ENCODE data around the gene SPRED1.

SPRED1 gene

GRCh38 chr15:38285456-38285855 lies 32.8 kb downstream of the SPRED1 start:
- H3K9me3 ChIP-seq (ENCODE audit: control insufficient read depth, insufficient read depth, low read depth, low read length): peaks cover 20% of the 10 kb centered on the region
- peaks cover 17% of the 10 kb centered on the region for H3K36me3 ChIP-seq (ENCODE audit: control insufficient read depth, insufficient read depth, low read length)
- H3K4me3 ChIP-seq (ENCODE audit: low read depth, low read length): no peak overlapping the region
- H3K4me1 ChIP-seq (ENCODE audit: control insufficient read depth, insufficient read depth, low read length): no peaks in the 10 kb centered on the region
- no peak overlapping the region for H3K27ac ChIP-seq (ENCODE audit: low read depth, low read length)
- no peaks in the 10 kb centered on the region for H3K27me3 ChIP-seq (ENCODE audit: control insufficient read depth, insufficient read depth, low read length)
- H3K9ac ChIP-seq (ENCODE audit: low read length): no peak overlapping the region

- Histone ChIP-seq H3K36me3 (ENCODE audit: control insufficient read depth, insufficient read depth, low read length) (peaks cover 20% of the 10 kb centered on the region), H3K9me3 (ENCODE audit: control insufficient read depth, insufficient read depth, low read depth, low read length) (peaks cover 24% of the 10 kb centered on the region), H3K27me3 (ENCODE audit: control insufficient read depth, insufficient read depth, low read length) (no peaks in the 10 kb centered on the region), H3K4me3 (ENCODE audit: low read depth, low read length) (no peak overlapping the region), H3K9ac (ENCODE audit: low read length) (no peak overlapping the region), H3K27ac (ENCODE audit: low read depth, low read length) (no peak overlapping the region), H3K4me1 (ENCODE audit: control insufficient read depth, insufficient read depth, low read length) (peaks cover 3% of the 10 kb centered on the region; the same call in 1 of the 2 replicates)
These were observed 41.5 kb downstream of the SPRED1 start for GRCh38 chr15:38294126-38294525.

GRCh38 chr15:38297623-38298388 lies 45.2 kb downstream of the SPRED1 start:
- peaks cover 10% of the 10 kb centered on the region for H3K4me1 ChIP-seq (ENCODE audit: control insufficient read depth, insufficient read depth, low read length)
- peaks cover 23% of the 10 kb centered on the region for H3K36me3 ChIP-seq (ENCODE audit: control insufficient read depth, insufficient read depth, low read length)
- H3K27ac ChIP-seq (ENCODE audit: low read depth, low read length): no peak overlapping the region
- H3K9ac ChIP-seq (ENCODE audit: low read length): no peak overlapping the region
- H3K27me3 ChIP-seq (ENCODE audit: control insufficient read depth, insufficient read depth, low read length): no peaks in the 10 kb centered on the region
- no peaks in the 10 kb centered on the region for H3K9me3 ChIP-seq (ENCODE audit: control insufficient read depth, insufficient read depth, low read depth, low read length)
- no peak overlapping the region for H3K4me3 ChIP-seq (ENCODE audit: low read depth, low read length)

- no peak overlapping the region for H3K27ac ChIP-seq (ENCODE audit: low read depth, low read length)
- no peak overlapping the region for H3K9ac ChIP-seq (ENCODE audit: low read length)
- no peak overlapping the region for H3K4me3 ChIP-seq (ENCODE audit: low read depth, low read length)
- peaks cover 27% of the 10 kb centered on the region for H3K36me3 ChIP-seq (ENCODE audit: control insufficient read depth, insufficient read depth, low read length)
- no peaks in the 10 kb centered on the region for H3K9me3 ChIP-seq (ENCODE audit: control insufficient read depth, insufficient read depth, low read depth, low read length)
- H3K27me3 ChIP-seq (ENCODE audit: control insufficient read depth, insufficient read depth, low read length): no peaks in the 10 kb centered on the region
- H3K4me1 ChIP-seq (ENCODE audit: control insufficient read depth, insufficient read depth, low read length): peaks cover 12% of the 10 kb centered on the region
These were observed 46.6 kb downstream of the SPRED1 start for GRCh38 chr15:38299216-38299615.

GRCh38 chr15:38300395-38300794 lies 47.8 kb downstream of the SPRED1 start:
- Histone ChIP-seq H3K27ac (ENCODE audit: low read depth, low read length) (no peak overlapping the region), H3K36me3 (ENCODE audit: control insufficient read depth, insufficient read depth, low read length) (peaks cover 30% of the 10 kb centered on the region), H3K27me3 (ENCODE audit: control insufficient read depth, insufficient read depth, low read length) (no peaks in the 10 kb centered on the region), H3K4me1 (ENCODE audit: control insufficient read depth, insufficient read depth, low read length) (peaks cover 12% of the 10 kb centered on the region), H3K9ac (ENCODE audit: low read length) (no peak overlapping the region), H3K4me3 (ENCODE audit: low read depth, low read length) (no peak overlapping the region), H3K9me3 (ENCODE audit: control insufficient read depth, insufficient read depth, low read depth, low read length) (no peaks in the 10 kb centered on the region)

GRCh38 chr15:38304481-38304880 lies 51.8 kb downstream of the SPRED1 start:
- Histone ChIP-seq H3K27ac (ENCODE audit: low read depth, low read length) (no peak overlapping the region), H3K4me3 (ENCODE audit: low read depth, low read length) (no peak overlapping the region), H3K9ac (ENCODE audit: low read length) (no peak overlapping the region), H3K4me1 (ENCODE audit: control insufficient read depth, insufficient read depth, low read length) (peaks cover 8% of the 10 kb centered on the region), H3K27me3 (ENCODE audit: control insufficient read depth, insufficient read depth, low read length) (no peaks in the 10 kb centered on the region), H3K9me3 (ENCODE audit: control insufficient read depth, insufficient read depth, low read depth, low read length) (no peaks in the 10 kb centered on the region), H3K36me3 (ENCODE audit: control insufficient read depth, insufficient read depth, low read length) (peaks cover 31% of the 10 kb centered on the region)

- Histone ChIP-seq H3K4me3 (ENCODE audit: low read depth, low read length) (no peak overlapping the region), H3K9me3 (ENCODE audit: control insufficient read depth, insufficient read depth, low read depth, low read length) (no peaks in the 10 kb centered on the region), H3K4me1 (ENCODE audit: control insufficient read depth, insufficient read depth, low read length) (peaks cover 8% of the 10 kb centered on the region), H3K27me3 (ENCODE audit: control insufficient read depth, insufficient read depth, low read length) (no peaks in the 10 kb centered on the region), H3K9ac (ENCODE audit: low read length) (no peak overlapping the region), H3K36me3 (ENCODE audit: control insufficient read depth, insufficient read depth, low read length) (peaks cover 14% of the 10 kb centered on the region), H3K27ac (ENCODE audit: low read depth, low read length) (no peak overlapping the region)
These were observed 54.6 kb downstream of the SPRED1 start for GRCh38 chr15:38307251-38307650.

- H3K4me1 ChIP-seq (ENCODE audit: control insufficient read depth, insufficient read depth, low read length): peaks cover under 1% of the 10 kb centered on the region; the same call in 1 of the 2 replicates
- H3K27me3 ChIP-seq (ENCODE audit: control insufficient read depth, insufficient read depth, low read length): no peaks in the 10 kb centered on the region
- no peak overlapping the region for H3K9ac ChIP-seq (ENCODE audit: low read length)
- peaks cover 10% of the 10 kb centered on the region; the same call in 1 of the 2 replicates for H3K36me3 ChIP-seq (ENCODE audit: control insufficient read depth, insufficient read depth, low read length)
- H3K27ac ChIP-seq (ENCODE audit: low read depth, low read length): no peak overlapping the region
- H3K9me3 ChIP-seq (ENCODE audit: control insufficient read depth, insufficient read depth, low read depth, low read length): no peaks in the 10 kb centered on the region
- no peak overlapping the region for H3K4me3 ChIP-seq (ENCODE audit: low read depth, low read length)
These were observed 55.4 kb downstream of the SPRED1 start for GRCh38 chr15:38307861-38308641.

GRCh38 chr15:38308797-38309196 lies 56.2 kb downstream of the SPRED1 start:
- Histone ChIP-seq H3K36me3 (ENCODE audit: control insufficient read depth, insufficient read depth, low read length) (peaks cover 8% of the 10 kb centered on the region; the same call in 1 of the 2 replicates), H3K4me1 (ENCODE audit: control insufficient read depth, insufficient read depth, low read length) (no peaks in the 10 kb centered on the region), H3K9me3 (ENCODE audit: control insufficient read depth, insufficient read depth, low read depth, low read length) (no peaks in the 10 kb centered on the region), H3K27me3 (ENCODE audit: control insufficient read depth, insufficient read depth, low read length) (no peaks in the 10 kb centered on the region), H3K27ac (ENCODE audit: low read depth, low read length) (no peak overlapping the region), H3K9ac (ENCODE audit: low read length) (no peak overlapping the region), H3K4me3 (ENCODE audit: low read depth, low read length) (no peak overlapping the region)

GRCh38 chr15:38312190-38312589 lies 59.6 kb downstream of the SPRED1 start:
- 0 out of 2 replicates have a peak, but pooled peaks cover 2% of the 10 kb centered on the region for H3K36me3 ChIP-seq (ENCODE audit: control insufficient read depth, insufficient read depth, low read length)
- no peaks in the 10 kb centered on the region for H3K27me3 ChIP-seq (ENCODE audit: control insufficient read depth, insufficient read depth, low read length)
- no peaks in the 10 kb centered on the region for H3K9me3 ChIP-seq (ENCODE audit: control insufficient read depth, insufficient read depth, low read depth, low read length)
- H3K9ac ChIP-seq (ENCODE audit: low read length): no peak overlapping the region
- H3K4me1 ChIP-seq (ENCODE audit: control insufficient read depth, insufficient read depth, low read length): no peaks in the 10 kb centered on the region
- H3K27ac ChIP-seq (ENCODE audit: low read depth, low read length): no peak overlapping the region
- H3K4me3 ChIP-seq (ENCODE audit: low read depth, low read length): no peak overlapping the region

- H3K27ac ChIP-seq (ENCODE audit: low read depth, low read length): no peak overlapping the region
- H3K4me3 ChIP-seq (ENCODE audit: low read depth, low read length): no peak overlapping the region
- H3K36me3 ChIP-seq (ENCODE audit: control insufficient read depth, insufficient read depth, low read length): no peaks in the 10 kb centered on the region
- no peaks in the 10 kb centered on the region for H3K4me1 ChIP-seq (ENCODE audit: control insufficient read depth, insufficient read depth, low read length)
- no peak overlapping the region for H3K9ac ChIP-seq (ENCODE audit: low read length)
- H3K9me3 ChIP-seq (ENCODE audit: control insufficient read depth, insufficient read depth, low read depth, low read length): no peaks in the 10 kb centered on the region
- no peaks in the 10 kb centered on the region for H3K27me3 ChIP-seq (ENCODE audit: control insufficient read depth, insufficient read depth, low read length)
These were observed 63.7 kb downstream of the SPRED1 start for GRCh38 chr15:38316311-38316710.
